A549 (cell line): ENCODE data around the gene GTF2A1.

Experiments
- CTCF ChIP-seq: fragments of >200 bp; sonication (Bioruptor Twin); formaldehyde crosslinking; IDR thresholded peaks from 3 replicates; pipeline ENCODE4 v1.5.1; 2016
- USF2 ChIP-seq: fragments of 450-650 bp; IDR thresholded peaks from 2 replicates; pipeline ENCODE4 v1.6.1; 2014; ENCODE audit warnings: antibody characterized with exemption

- TF ChIP-seq CTCF: no peak
- TF ChIP-seq USF2: no peak
These were observed 1.5 kb downstream of the GTF2A1 start for GRCh38 chr14:81219210-81219758.
